HepG2 (cell line): ENCODE data around the gene MRPS35. TPM values are rescaled to one million over a fixed set of nuclear protein-coding genes. Genes with fewer than 3 reads are reported as not detected.

Source experiments
- IKZF1 ChIP-seq: fragments of 450-650 bp; IDR thresholded peaks from 2 replicates; pipeline ENCODE4 v1.7.1; 2016
- MEF2D ChIP-seq: sonication (generic); formaldehyde crosslinking; IDR thresholded peaks from 2 replicates; pipeline ENCODE4 v1.5.1; 2020; ENCODE audit warnings: mild to moderate bottlenecking, missing genetic modification reagents
- NFKB2 ChIP-seq: sonication (generic); formaldehyde crosslinking; IDR thresholded peaks from 2 replicates; pipeline ENCODE4 v1.4.0; 2020; ENCODE audit warnings: missing genetic modification reagents, borderline replicate concordance
- WIZ ChIP-seq: sonication (generic); formaldehyde crosslinking; IDR thresholded peaks from 2 replicates; pipeline ENCODE4 v1.5.1; 2020; ENCODE audit warnings: mild to moderate bottlenecking, missing genetic modification reagents
- ZBTB1 ChIP-seq: sonication (generic); formaldehyde crosslinking; IDR thresholded peaks from 2 replicates; pipeline ENCODE4 v1.4.0; 2020; ENCODE audit warnings: missing genetic modification reagents, borderline replicate concordance
- ZBTB8A ChIP-seq: sonication (generic); formaldehyde crosslinking; IDR thresholded peaks from 2 replicates; pipeline ENCODE4 v1.4.0; 2020; ENCODE audit warnings: mild to moderate bottlenecking, low read depth, missing genetic modification reagents, borderline replicate concordance
- ZIK1 ChIP-seq: sonication (generic); formaldehyde crosslinking; IDR thresholded peaks from 2 replicates; pipeline ENCODE4 v1.5.0; 2020; ENCODE audit warnings: mild to moderate bottlenecking, low read depth, missing genetic modification reagents, borderline replicate concordance
- ZNF10 ChIP-seq: sonication (generic); formaldehyde crosslinking; IDR thresholded peaks from 2 replicates; pipeline ENCODE4 v1.4.0; 2020; ENCODE audit warnings: mild to moderate bottlenecking, low read depth, missing genetic modification reagents, borderline replicate concordance
- ZNF235 ChIP-seq: sonication (generic); formaldehyde crosslinking; IDR thresholded peaks from 2 replicates; pipeline ENCODE4 v1.8.1; 2023; ENCODE audit warnings: mild to moderate bottlenecking, missing genetic modification reagents, borderline replicate concordance
- ZNF441 ChIP-seq: sonication (generic); formaldehyde crosslinking; IDR thresholded peaks from 2 replicates; pipeline ENCODE4 v1.7.0; 2021; ENCODE audit warnings: missing genetic modification reagents, borderline replicate concordance
- ZNF563 ChIP-seq: sonication (generic); formaldehyde crosslinking; IDR thresholded peaks from 2 replicates; pipeline ENCODE4 v1.8.0; 2022; ENCODE audit warnings: mild to moderate bottlenecking, moderate library complexity, missing genetic modification reagents
- ZNF616 ChIP-seq: sonication (generic); formaldehyde crosslinking; IDR thresholded peaks from 2 replicates; pipeline ENCODE4 v1.5.0; 2020; ENCODE audit warnings: low read depth, mild to moderate bottlenecking, missing genetic modification reagents
- ZNF678 ChIP-seq: sonication (generic); formaldehyde crosslinking; IDR thresholded peaks from 2 replicates; pipeline ENCODE4 v1.4.0; 2020; ENCODE audit warnings: mild to moderate bottlenecking, missing genetic modification reagents
- ZNF773 ChIP-seq: sonication (generic); formaldehyde crosslinking; IDR thresholded peaks from 2 replicates; pipeline ENCODE4 v1.4.0; 2020; ENCODE audit warnings: missing genetic modification reagents, borderline replicate concordance
- polyA plus RNA-seq, 8 experiments: library from polyadenylated mRNA; depleted of rRNA in 3 of 8; stranded (reverse) in 7 of 8; unstranded in 1 of 8; fragments of >200 nt; fragmentation: Illumina TruSeq in 4 of 8; extraction: Trizol in 4 of 8; gene quantifications; 2 replicates each; pipeline versions ENCODE4 v1.2.1 to v1.2.3, GENCODE V29; 2011 to 2016; ENCODE audit warnings: low read depth in 4 of 8, missing spikeins in 1 of 8, mixed read lengths in 1 of 8; ENCODE audit not compliant: insufficient read depth in 1 of 8
- total RNA-seq, 5 experiments: library from RNA; depleted of rRNA; stranded (reverse); fragments of >200 nt; fragmentation: Illumina TruSeq; extraction: Trizol; gene quantifications; 2 replicates each; pipeline ENCODE4 v1.2.3, GENCODE V29; 2016; ENCODE audit warnings: low read depth in 1 of 5
- TF ChIP-seq, protein P1 (sequence below): IDR thresholded peaks from 2 replicates; pipeline ENCODE4 v1.6.1; 2016; ENCODE audit warnings: mild to moderate bottlenecking, missing biosample characterization, missing genetic modification reagents
- TF ChIP-seq, protein P2 (sequence below): sonication (generic); formaldehyde crosslinking; IDR thresholded peaks from 2 replicates; pipeline ENCODE4 v1.5.0; 2020; ENCODE audit warnings: mild to moderate bottlenecking, missing genetic modification reagents
- TF ChIP-seq, protein P3 (sequence below): sonication (generic); formaldehyde crosslinking; IDR thresholded peaks from 2 replicates; pipeline ENCODE4 v1.4.0; 2020; ENCODE audit warnings: missing genetic modification reagents

Gene MRPS35
- total and polyA plus RNA-seq, 2 of the 13 experiments (the other 11 are each of a cell fraction or from before 2014, with no cell fraction given), result 63.4 to 104 TPM

DNA sequence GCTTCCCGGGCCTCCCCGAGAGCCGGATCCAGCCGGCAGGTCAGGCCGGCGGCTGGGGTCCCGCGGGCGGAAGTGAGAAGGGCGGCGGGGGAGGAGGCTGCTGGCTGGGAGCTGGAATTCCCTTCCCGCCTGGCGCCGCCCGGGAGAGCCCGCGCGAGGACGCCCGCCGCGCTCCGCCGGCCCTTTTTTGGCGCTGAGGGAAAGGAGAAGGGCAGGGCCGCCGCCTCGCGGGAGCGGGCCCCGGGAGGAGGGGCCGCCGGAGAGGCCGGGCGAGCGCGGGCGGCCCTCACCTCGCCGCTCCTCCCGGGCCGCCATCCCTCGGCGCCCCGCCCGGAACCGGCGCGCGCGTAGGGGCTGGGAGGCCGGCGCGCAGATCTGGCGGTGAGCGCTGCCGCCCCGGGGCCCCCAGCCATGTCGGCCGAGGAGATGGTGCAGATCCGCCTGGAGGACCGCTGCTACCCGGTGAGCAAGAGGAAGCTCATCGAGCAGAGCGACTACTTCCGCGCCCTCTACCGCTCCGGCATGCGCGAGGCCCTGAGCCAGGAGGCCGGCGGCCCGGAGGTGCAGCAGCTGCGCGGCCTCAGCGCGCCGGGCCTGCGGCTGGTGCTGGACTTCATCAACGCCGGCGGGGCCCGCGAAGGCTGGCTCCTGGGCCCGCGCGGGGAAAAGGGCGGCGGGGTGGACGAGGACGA, 69.4 kb downstream of the MRPS35 start, which contains the start of the genes KLHL42 and MANSC4 (continued):
- TF ChIP-seq, protein P1, sequence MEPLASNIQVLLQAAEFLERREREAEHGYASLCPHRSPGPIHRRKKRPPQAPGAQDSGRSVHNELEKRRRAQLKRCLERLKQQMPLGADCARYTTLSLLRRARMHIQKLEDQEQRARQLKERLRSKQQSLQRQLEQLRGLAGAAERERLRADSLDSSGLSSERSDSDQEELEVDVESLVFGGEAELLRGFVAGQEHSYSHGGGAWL (CRISPR knock-in tag), result no peak; the same call in 1 of the 2 replicates
- peak; percentile 67; the same call in 1 of the 2 replicates for TF ChIP-seq ZIK1
- TF ChIP-seq ZNF441 (CRISPR knock-in tag), result 0 out of 2 replicates have a peak, but pooled peaks have one; percentile 55
- TF ChIP-seq WIZ, result no peak
- TF ChIP-seq, protein P2, sequence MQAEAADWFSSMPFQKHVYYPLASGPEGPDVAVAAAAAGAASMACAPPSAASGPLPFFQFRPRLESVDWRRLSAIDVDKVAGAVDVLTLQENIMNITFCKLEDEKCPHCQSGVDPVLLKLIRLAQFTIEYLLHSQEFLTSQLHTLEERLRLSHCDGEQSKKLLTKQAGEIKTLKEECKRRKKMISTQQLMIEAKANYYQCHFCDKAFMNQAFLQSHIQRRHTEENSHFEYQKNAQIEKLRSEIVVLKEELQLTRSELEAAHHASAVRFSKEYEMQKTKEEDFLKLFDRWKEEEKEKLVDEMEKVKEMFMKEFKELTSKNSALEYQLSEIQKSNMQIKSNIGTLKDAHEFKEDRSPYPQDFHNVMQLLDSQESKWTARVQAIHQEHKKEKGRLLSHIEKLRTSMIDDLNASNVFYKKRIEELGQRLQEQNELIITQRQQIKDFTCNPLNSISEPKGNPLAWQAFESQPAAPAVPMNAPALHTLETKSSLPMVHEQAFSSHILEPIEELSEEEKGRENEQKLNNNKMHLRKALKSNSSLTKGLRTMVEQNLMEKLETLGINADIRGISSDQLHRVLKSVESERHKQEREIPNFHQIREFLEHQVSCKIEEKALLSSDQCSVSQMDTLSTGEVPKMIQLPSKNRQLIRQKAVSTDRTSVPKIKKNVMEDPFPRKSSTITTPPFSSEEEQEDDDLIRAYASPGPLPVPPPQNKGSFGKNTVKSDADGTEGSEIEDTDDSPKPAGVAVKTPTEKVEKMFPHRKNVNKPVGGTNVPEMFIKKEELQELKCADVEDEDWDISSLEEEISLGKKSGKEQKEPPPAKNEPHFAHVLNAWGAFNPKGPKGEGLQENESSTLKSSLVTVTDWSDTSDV (CRISPR knock-in tag), result 0 out of 2 replicates have a peak, but pooled peaks have one; percentile 26
- no peak for TF ChIP-seq IKZF1
- 0 out of 2 replicates have a peak, but pooled peaks have one; percentile 18 for TF ChIP-seq ZNF563 (CRISPR knock-in tag)
- no peak for TF ChIP-seq ZBTB1
- no peak for TF ChIP-seq ZNF10 (CRISPR knock-in tag)
- TF ChIP-seq, protein P3, sequence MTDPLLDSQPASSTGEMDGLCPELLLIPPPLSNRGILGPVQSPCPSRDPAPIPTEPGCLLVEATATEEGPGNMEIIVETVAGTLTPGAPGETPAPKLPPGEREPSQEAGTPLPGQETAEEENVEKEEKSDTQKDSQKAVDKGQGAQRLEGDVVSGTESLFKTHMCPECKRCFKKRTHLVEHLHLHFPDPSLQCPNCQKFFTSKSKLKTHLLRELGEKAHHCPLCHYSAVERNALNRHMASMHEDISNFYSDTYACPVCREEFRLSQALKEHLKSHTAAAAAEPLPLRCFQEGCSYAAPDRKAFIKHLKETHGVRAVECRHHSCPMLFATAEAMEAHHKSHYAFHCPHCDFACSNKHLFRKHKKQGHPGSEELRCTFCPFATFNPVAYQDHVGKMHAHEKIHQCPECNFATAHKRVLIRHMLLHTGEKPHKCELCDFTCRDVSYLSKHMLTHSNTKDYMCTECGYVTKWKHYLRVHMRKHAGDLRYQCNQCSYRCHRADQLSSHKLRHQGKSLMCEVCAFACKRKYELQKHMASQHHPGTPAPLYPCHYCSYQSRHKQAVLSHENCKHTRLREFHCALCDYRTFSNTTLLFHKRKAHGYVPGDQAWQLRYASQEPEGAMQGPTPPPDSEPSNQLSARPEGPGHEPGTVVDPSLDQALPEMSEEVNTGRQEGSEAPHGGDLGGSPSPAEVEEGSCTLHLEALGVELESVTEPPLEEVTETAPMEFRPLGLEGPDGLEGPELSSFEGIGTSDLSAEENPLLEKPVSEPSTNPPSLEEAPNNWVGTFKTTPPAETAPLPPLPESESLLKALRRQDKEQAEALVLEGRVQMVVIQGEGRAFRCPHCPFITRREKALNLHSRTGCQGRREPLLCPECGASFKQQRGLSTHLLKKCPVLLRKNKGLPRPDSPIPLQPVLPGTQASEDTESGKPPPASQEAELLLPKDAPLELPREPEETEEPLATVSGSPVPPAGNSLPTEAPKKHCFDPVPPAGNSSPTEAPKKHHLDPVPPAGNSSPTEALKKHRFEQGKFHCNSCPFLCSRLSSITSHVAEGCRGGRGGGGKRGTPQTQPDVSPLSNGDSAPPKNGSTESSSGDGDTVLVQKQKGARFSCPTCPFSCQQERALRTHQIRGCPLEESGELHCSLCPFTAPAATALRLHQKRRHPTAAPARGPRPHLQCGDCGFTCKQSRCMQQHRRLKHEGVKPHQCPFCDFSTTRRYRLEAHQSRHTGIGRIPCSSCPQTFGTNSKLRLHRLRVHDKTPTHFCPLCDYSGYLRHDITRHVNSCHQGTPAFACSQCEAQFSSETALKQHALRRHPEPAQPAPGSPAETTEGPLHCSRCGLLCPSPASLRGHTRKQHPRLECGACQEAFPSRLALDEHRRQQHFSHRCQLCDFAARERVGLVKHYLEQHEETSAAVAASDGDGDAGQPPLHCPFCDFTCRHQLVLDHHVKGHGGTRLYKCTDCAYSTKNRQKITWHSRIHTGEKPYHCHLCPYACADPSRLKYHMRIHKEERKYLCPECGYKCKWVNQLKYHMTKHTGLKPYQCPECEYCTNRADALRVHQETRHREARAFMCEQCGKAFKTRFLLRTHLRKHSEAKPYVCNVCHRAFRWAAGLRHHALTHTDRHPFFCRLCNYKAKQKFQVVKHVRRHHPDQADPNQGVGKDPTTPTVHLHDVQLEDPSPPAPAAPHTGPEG (CRISPR knock-in tag), result no peak
- TF ChIP-seq MEF2D (CRISPR knock-in tag), result no peak
- TF ChIP-seq NFKB2, result no peak; the same call in 1 of the 2 replicates
- no peak; the same call in 1 of the 2 replicates for TF ChIP-seq ZNF616 (CRISPR knock-in tag)
- no peak for TF ChIP-seq ZBTB8A (CRISPR knock-in tag)
- peak; percentile 15; the same call in 1 of the 2 replicates for TF ChIP-seq ZNF773 (CRISPR knock-in tag)
- TF ChIP-seq ZNF678, result no peak
- peak; percentile 96; the same call in 1 of the 2 replicates for TF ChIP-seq ZNF235 (CRISPR knock-in tag)
